Muscle of leg (tissue), 11 donors: ENCODE measurements around the gene LIN7A. TPM values are rescaled to one million over a fixed set of nuclear protein-coding genes. Genes with fewer than 3 reads are reported as not detected.

Experiments used
- DNase-seq: peaks from one replicate; pipeline ENCODE4 v3.0.0; 2013
- H3K27ac ChIP-seq: one replicate; pipeline ENCODE4 v1.5.1; 2013; ENCODE audit warnings: mild to moderate bottlenecking, low read length, control low read depth
- H3K27me3 ChIP-seq: one replicate; pipeline ENCODE4 v1.6.1; 2013; ENCODE audit warnings: low read length; ENCODE audit not compliant: control insufficient read depth, insufficient read depth
- H3K36me3 ChIP-seq: one replicate; pipeline ENCODE4 v1.6.1; 2013; ENCODE audit warnings: low read length; ENCODE audit not compliant: control insufficient read depth, insufficient read depth
- H3K4me1 ChIP-seq: one replicate; pipeline ENCODE4 v1.6.1; 2013; ENCODE audit warnings: low read length; ENCODE audit not compliant: control insufficient read depth, insufficient read depth
- H3K4me3 ChIP-seq: one replicate; pipeline ENCODE4 v1.5.1; 2013; ENCODE audit warnings: low read length, control low read depth
- H3K9me3 ChIP-seq: replicated peaks from 2 replicates; pipeline ENCODE4 v1.6.1; 2013; ENCODE audit warnings: low read depth, low read length; ENCODE audit not compliant: control insufficient read depth
- WGBS: methylation state at CpG from one replicate; pipeline ENCODE4 v1.1.5; 2013; ENCODE audit warnings: missing lambda C conversion rate; ENCODE audit not compliant: insufficient coverage; 5-methylcytosine and 5-hydroxymethylcytosine counted together
- polyA plus RNA-seq, 8 donors: library from polyadenylated mRNA; unstranded; fragments of 120-200 nt; gene quantifications; one replicate each; pipeline versions ENCODE4 v1.2.1 to v1.2.3, GENCODE V29; 2013; ENCODE audit warnings: inconsistent platforms in 1 of 8, low replicate concordance in 1 of 8; ENCODE audit not compliant: insufficient read length in 8 of 8, insufficient read depth in 1 of 8
- total RNA-seq: library from RNA; stranded (reverse); fragments of 120-200 nt; gene quantifications from one replicate; pipeline ENCODE4 v1.2.4, GENCODE V29; 2013

The LIN7A gene
- total and polyA plus RNA-seq, 9 donors = 2.3 to 4.0 (median 2.5) TPM

GRCh38 chr12:80769553-80770140, 168.1 kb downstream of the LIN7A start:
- Histone ChIP-seq H3K36me3 (no peaks in the 10 kb centered on the region), H3K4me3 (no peak overlapping the region), H3K27ac (no peak overlapping the region), H3K9me3 (no peaks in the 10 kb centered on the region), H3K27me3 (no peaks in the 10 kb centered on the region), H3K4me1 (no peaks in the 10 kb centered on the region)
- DNase-seq = no peak
- WGBS = no CpG with 5 or more reads among the region's 1 CpG

GRCh38 chr12:80766897-80767296, 170.8 kb downstream of the LIN7A start:
- Histone ChIP-seq H3K9me3 (no peaks in the 10 kb centered on the region), H3K4me3 (no peak overlapping the region), H3K27ac (no peak overlapping the region), H3K36me3 (no peaks in the 10 kb centered on the region), H3K4me1 (no peaks in the 10 kb centered on the region), H3K27me3 (no peaks in the 10 kb centered on the region)
- WGBS = no CpG with 5 or more reads among the region's 2 CpGs
- no peak for DNase-seq

GRCh38 chr12:80766210-80766609, 171.5 kb downstream of the LIN7A start:
- 100% methylated on average over 1 of the region's 1 CpG for WGBS
- no peak overlapping the region for H3K27ac ChIP-seq
- no peak for DNase-seq
- no peaks in the 10 kb centered on the region for H3K4me1 ChIP-seq
- H3K27me3 ChIP-seq = no peaks in the 10 kb centered on the region
- H3K4me3 ChIP-seq = no peak overlapping the region
- no peaks in the 10 kb centered on the region for H3K9me3 ChIP-seq
- H3K36me3 ChIP-seq = no peaks in the 10 kb centered on the region

GRCh38 chr12:80763874-80764273, 173.9 kb downstream of the LIN7A start:
- Histone ChIP-seq H3K27ac (no peak overlapping the region), H3K4me3 (no peak overlapping the region), H3K36me3 (no peaks in the 10 kb centered on the region), H3K9me3 (no peaks in the 10 kb centered on the region), H3K27me3 (no peaks in the 10 kb centered on the region), H3K4me1 (no peaks in the 10 kb centered on the region)
- no CpG with 5 or more reads among the region's 4 CpGs for WGBS
- peak; percentile 71 for DNase-seq

GRCh38 chr12:80761838-80762237, 175.9 kb downstream of the LIN7A start:
- DNase-seq = no peak
- no peak overlapping the region for H3K4me3 ChIP-seq
- H3K4me1 ChIP-seq = no peaks in the 10 kb centered on the region
- WGBS = 84% methylated on average over 4 of the region's 5 CpGs
- H3K9me3 ChIP-seq = no peaks in the 10 kb centered on the region
- no peaks in the 10 kb centered on the region for H3K27me3 ChIP-seq
- no peaks in the 10 kb centered on the region for H3K36me3 ChIP-seq
- no peak overlapping the region for H3K27ac ChIP-seq

GRCh38 chr12:80756875-80757274, 180.9 kb downstream of the LIN7A start:
- WGBS = no CpG with 5 or more reads among the region's 1 CpG
- peaks cover 2% of the 10 kb centered on the region for H3K4me1 ChIP-seq
- no peaks in the 10 kb centered on the region for H3K27me3 ChIP-seq
- H3K4me3 ChIP-seq = no peak overlapping the region
- H3K9me3 ChIP-seq = no peaks in the 10 kb centered on the region
- DNase-seq = no peak
- no peak overlapping the region for H3K27ac ChIP-seq
- H3K36me3 ChIP-seq = no peaks in the 10 kb centered on the region

- no CpG with 5 or more reads among the region's 3 CpGs for WGBS
- H3K9me3 ChIP-seq = no peaks in the 10 kb centered on the region
- no peaks in the 10 kb centered on the region for H3K27me3 ChIP-seq
- DNase-seq = peak; percentile 36
- H3K27ac ChIP-seq = no peak overlapping the region
- H3K36me3 ChIP-seq = no peaks in the 10 kb centered on the region
- H3K4me3 ChIP-seq = no peak overlapping the region
- H3K4me1 ChIP-seq = peaks cover 2% of the 10 kb centered on the region
Measured at GRCh38 chr12:80754274-80754673, 183.5 kb downstream of the LIN7A start.

GRCh38 chr12:80752464-80752863, 185.3 kb downstream of the LIN7A start:
- Histone ChIP-seq H3K27me3 (no peaks in the 10 kb centered on the region), H3K4me3 (no peak overlapping the region), H3K36me3 (no peaks in the 10 kb centered on the region), H3K27ac (no peak overlapping the region), H3K4me1 (peaks cover 2% of the 10 kb centered on the region), H3K9me3 (no peaks in the 10 kb centered on the region)
- no peak for DNase-seq

- H3K36me3 ChIP-seq = no peaks in the 10 kb centered on the region
- no peaks in the 10 kb centered on the region for H3K9me3 ChIP-seq
- no peaks in the 10 kb centered on the region for H3K27me3 ChIP-seq
- peak overlapping the region; percentile 54 for H3K27ac ChIP-seq
- DNase-seq = peak; percentile 77
- H3K4me1 ChIP-seq = peaks cover 4% of the 10 kb centered on the region
- no CpG with 5 or more reads among the region's 2 CpGs for WGBS
- H3K4me3 ChIP-seq = no peak overlapping the region
Measured at GRCh38 chr12:80749456-80749855, 188.3 kb downstream of the LIN7A start.

GRCh38 chr12:80747800-80748199, 189.9 kb downstream of the LIN7A start:
- Histone ChIP-seq H3K27me3 (no peaks in the 10 kb centered on the region), H3K4me3 (no peak overlapping the region), H3K9me3 (no peaks in the 10 kb centered on the region), H3K27ac (no peak overlapping the region), H3K36me3 (no peaks in the 10 kb centered on the region), H3K4me1 (peaks cover 2% of the 10 kb centered on the region)
- no CpG with 5 or more reads among the region's 2 CpGs for WGBS
- no peak for DNase-seq
